Left hindlimb (tissue), 1 donor: ENCODE results near the gene TMEM132A.

Experiments used
- DNase-seq: peaks from one replicate; pipeline ENCODE4 v3.0.0-alpha.2; 2018

The TMEM132A gene

GRCh38 chr11:60923326-60923725, 934 bp upstream of the TMEM132A start:
- DNase-seq, result no peak

- no peak for DNase-seq
Observed at GRCh38 chr11:60923800-60924109, 505 bp upstream of the TMEM132A start.

- DNase-seq, result no peak
Observed at GRCh38 chr11:60924906-60925853, 920 bp downstream of the TMEM132A start.

GRCh38 chr11:60925868-60926267, 1.6 kb downstream of the TMEM132A start:
- no peak for DNase-seq

GRCh38 chr11:60926500-60926899, 2.2 kb downstream of the TMEM132A start:
- no peak for DNase-seq

- no peak for DNase-seq
Observed at GRCh38 chr11:60927061-60927592, 2.9 kb downstream of the TMEM132A start.

DNA sequence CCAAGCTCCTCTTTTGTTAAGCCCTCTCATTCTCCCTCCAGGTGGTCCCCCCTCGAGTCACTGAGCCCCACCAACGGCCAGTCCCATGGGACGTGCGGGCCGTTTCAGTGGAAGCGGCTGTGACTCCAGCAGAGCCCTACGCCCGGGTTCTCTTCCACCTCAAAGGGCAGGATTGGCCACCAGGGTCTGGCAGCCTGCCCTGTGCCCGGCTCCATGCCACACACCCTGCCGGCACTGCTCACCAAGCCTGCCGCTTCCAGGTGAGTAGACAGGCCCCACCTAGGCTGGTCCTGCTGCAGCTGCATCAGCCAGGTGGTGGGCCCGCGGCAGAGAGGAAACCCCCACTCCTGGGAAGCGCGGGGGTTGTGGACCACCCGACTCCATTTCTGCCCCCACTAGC, 3.3 kb downstream of the TMEM132A start:
- DNase-seq, result no peak

DNA sequence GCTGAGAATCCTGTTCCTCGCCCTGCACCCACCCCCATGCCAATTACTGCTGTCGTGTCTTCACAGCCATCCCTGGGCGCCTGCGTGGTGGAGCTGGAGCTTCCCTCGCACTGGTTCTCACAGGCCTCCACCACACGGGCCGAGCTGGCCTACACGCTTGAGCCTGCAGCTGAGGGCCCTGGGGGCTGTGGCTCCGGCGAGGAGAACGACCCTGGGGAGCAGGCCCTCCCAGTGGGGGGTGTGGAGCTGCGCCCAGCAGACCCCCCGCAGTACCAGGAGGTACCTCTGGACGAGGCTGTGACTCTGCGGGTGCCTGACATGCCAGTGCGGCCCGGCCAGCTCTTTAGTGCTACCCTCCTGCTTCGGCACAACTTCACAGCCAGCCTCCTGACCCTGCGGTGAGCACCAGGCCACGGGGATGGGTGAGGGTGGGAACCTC, 4.3 kb downstream of the TMEM132A start:
- DNase-seq, result no peak

DNA sequence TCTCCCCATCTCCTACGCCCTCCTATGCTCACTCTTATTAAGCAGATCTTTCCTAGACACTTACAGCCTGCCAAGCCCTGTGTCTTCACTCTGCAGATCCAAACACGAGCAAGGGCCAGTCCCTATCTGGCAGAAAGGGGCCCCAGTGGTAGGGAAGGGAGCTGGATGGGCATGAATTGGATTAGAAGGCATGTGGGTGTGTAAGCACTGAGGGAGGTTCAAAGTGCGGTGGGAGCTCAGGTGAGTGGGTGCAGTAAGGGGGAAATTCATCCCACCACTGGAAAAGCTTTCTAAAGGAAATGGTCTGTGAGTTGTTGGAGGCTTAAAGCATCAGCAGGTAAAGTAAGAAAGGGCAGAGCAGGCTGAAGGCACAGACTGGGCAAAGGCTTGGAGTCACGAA, 5.5 kb downstream of the TMEM132A start:
- DNase-seq, result no peak

- DNase-seq, result no peak
Observed at GRCh38 chr11:60930394-60930793, 6.1 kb downstream of the TMEM132A start.

GRCh38 chr11:60931917-60932316, 7.7 kb downstream of the TMEM132A start:
- DNase-seq, result no peak

GRCh38 chr11:60932605-60933356, 8.5 kb downstream of the TMEM132A start:
- DNase-seq, result no peak

DNA sequence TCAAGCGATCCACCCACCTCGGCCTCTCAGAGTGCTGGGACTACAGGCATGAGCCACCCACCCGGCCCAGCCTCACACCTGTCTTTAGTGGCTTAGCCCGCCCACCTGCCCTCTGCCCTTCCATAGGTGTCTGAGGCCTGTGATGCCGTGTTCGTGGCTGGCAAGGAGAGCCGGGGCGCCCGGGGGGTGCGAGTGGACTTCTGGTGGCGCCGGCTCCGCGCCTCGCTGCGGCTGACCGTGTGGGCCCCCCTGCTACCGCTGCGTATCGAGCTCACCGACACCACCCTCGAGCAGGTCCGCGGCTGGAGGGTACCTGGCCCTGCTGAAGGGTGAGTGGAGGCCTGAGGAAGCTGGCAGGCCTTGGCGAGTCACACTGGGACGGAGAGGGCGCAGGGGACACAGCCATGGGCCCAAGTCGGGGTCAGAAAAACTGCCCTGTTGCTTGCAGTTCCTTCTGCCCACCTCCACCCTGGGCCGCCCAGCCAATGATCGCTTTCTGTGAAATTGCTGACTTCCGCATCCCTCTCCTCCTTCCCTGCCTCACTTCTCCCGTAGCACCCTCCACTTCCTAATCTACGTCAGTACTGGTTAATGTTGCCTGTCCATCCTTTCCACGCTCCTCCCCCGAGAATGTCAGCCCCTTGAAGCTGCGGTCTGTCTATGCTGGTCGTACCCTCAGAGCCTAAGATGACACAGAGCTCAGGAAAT, 9.3 kb downstream of the TMEM132A start:
- DNase-seq, result no peak

DNA sequence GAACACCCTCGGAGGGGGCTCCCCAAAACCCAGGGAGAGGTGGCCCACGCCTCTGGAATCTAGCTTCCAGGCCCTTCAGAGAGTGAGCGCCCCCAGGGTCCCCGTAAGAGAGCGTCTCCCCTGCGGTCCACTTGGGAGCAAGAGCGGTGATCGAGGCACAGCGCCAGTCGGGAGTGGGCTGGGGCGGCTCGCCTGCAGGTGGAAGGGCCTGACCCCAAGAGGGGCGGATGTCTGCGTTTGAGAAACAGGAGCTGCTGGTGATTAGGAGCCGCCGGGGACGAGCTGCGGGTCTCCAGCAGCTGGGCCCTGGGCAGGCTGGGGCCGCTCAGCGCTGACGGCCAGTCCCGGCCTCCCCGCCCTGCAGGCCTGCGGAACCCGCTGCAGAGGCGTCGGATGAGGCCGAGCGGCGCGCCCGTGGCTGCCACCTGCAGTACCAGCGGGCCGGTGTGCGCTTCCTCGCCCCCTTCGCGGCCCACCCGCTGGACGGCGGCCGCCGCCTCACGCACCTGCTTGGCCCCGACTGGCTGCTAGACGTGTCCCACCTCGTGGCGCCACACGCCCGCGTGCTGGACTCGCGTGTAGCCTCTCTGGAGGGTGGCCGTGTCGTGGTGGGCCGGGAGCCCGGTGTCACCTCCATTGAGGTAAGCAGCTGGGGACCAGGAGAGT, 10.0 kb downstream of the TMEM132A start:
- DNase-seq, result no peak

- no peak for DNase-seq
Observed at GRCh38 chr11:60934790-60935605, 10.7 kb downstream of the TMEM132A start.

GRCh38 chr11:60935676-60936442, 11.6 kb downstream of the TMEM132A start:
- DNase-seq, result no peak

DNA sequence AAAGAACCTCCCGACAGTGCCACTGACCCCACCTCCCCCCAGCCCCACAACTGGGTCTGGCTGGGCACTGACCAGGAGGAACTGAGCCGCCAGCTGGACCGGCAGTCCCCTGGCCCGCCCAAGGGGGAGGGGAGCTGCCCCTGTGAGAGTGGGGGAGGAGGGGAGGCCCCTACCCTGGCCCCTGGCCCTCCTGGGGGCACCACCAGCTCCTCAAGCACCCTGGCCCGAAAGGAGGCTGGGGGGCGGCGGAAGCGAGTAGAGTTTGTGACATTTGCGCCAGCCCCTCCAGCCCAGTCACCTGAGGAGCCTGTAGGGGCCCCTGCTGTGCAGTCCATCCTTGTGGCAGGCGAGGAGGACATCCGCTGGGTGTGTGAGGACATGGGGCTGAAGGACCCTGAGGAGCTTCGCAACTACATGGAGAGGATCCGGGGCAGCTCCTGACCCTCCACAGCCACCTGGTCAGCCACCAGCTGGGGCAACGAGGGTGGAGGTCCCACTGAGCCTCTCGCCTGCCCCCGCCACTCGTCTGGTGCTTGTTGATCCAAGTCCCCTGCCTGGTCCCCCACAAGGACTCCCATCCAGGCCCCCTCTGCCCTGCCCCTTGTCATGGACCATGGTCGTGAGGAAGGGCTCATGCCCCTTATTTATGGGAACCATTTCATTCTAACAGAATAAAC, 12.3 kb downstream of the TMEM132A start:
- DNase-seq, result no peak

DNA sequence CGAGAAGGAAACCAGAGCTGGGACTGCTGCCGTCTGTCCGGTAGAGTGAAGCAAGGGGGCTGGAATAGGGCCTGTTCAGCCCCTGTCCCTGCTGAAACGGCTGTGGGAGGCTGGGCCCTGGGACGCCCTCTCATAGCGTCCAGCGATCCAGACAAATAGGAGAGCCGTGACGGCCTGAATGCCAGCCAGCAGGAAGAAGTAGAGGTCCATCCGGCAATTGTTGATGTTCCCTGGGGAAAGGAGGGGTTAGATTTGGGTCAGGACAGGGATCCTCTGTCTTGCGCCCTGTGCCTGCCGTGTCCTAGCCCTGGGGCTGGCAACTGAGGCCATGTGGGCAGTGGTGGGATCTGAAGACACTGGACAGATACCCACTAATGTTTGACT, 12.9 kb downstream of the TMEM132A start:
- no peak for DNase-seq

- DNase-seq, result no peak
Observed at GRCh38 chr11:60937811-60938210, 13.6 kb downstream of the TMEM132A start.

GRCh38 chr11:60938500-60938899, 14.2 kb downstream of the TMEM132A start:
- DNase-seq, result no peak
